ENCODE data around the gene CAB39L. TPM values are rescaled to one million over a fixed set of nuclear protein-coding genes. Genes with fewer than 3 reads are reported as not detected.

CAB39L gene
- polyA plus RNA-seq, 1 donor (not counting 4 experiments of a cell fraction or from before 2014, with no cell fraction given), result 10.1 TPM

- no peak overlapping the region for H3K27ac ChIP-seq (ENCODE audit: control insufficient read depth, insufficient read depth, low read length)
- no peak overlapping the region for H3K9ac ChIP-seq (ENCODE audit: control insufficient read depth, extremely low read depth, insufficient read depth, low read length)
- no peaks in the 10 kb centered on the region for H3K27me3 ChIP-seq (ENCODE audit: control insufficient read depth, extremely low read depth, insufficient read depth, low read length)
- no peaks in the 10 kb centered on the region for H3K9me1 ChIP-seq (ENCODE audit: control insufficient read depth, extremely low read depth, insufficient read depth, low read length)
- no peak overlapping the region for H2AFZ ChIP-seq (ENCODE audit: control insufficient read depth, low read length)
- no peaks in the 10 kb centered on the region for H3K79me2 ChIP-seq (ENCODE audit: control insufficient read depth, insufficient read depth, low read length)
- H3K9me3 ChIP-seq (ENCODE audit: control insufficient read depth, low read depth, low read length), result no peaks in the 10 kb centered on the region
- no peak for FAIRE-seq
- no peak overlapping the region for H3K4me3 ChIP-seq (ENCODE audit: control insufficient read depth in 2 of 3, extremely low read depth in 1 of 3, insufficient read depth in 2 of 3, low read depth in 1 of 3, low read length in 3 of 3)
- no peak for DNase-seq (ENCODE audit: low read depth, low spot score)
- H4K20me1 ChIP-seq (ENCODE audit: control insufficient read depth, extremely low read depth, insufficient read depth, low read length), result no peaks in the 10 kb centered on the region
- H3K4me2 ChIP-seq (ENCODE audit: control insufficient read depth, extremely low read depth, insufficient read depth, low read depth, low read length), result no peak overlapping the region
- dilution Hi-C loops (cut with MboI; ENCODE audit: extremely low pct_ligation_motif_present, low sequenced_read_pairs), result no loop called here
- no peaks in the 10 kb centered on the region for H3K4me1 ChIP-seq (ENCODE audit: control insufficient read depth, extremely low read depth, insufficient read depth, low read length)
- no peaks in the 10 kb centered on the region for H3K36me3 ChIP-seq (ENCODE audit: control insufficient read depth in 2 of 2, extremely low read depth in 1 of 2, insufficient read depth in 2 of 2, low read length in 2 of 2)
- TF ChIP-seq CTCF (optimal IDR thresholded peaks at IDR 0.05 in 1 of 3, IDR thresholded peaks at IDR 0.05 in 1 of 3, conservative IDR thresholded peaks at IDR 0.05 in 1 of 3; ENCODE audit: extremely low read depth in 1 of 3, insufficient read depth in 2 of 3, low read length in 3 of 3), result no peak
- TF ChIP-seq EZH2 (IDR thresholded peaks at IDR 0.05; ENCODE audit: low read length), result no peak
These were observed 26.7 kb downstream of the CAB39L start for GRCh38 chr13:49417161-49417560.

- H3K9me3 ChIP-seq (ENCODE audit: control insufficient read depth, low read depth, low read length), result no peaks in the 10 kb centered on the region
- H3K4me1 ChIP-seq (ENCODE audit: control insufficient read depth, extremely low read depth, insufficient read depth, low read length), result no peaks in the 10 kb centered on the region
- H3K27me3 ChIP-seq (ENCODE audit: control insufficient read depth, extremely low read depth, insufficient read depth, low read length), result no peaks in the 10 kb centered on the region
- H3K9ac ChIP-seq (ENCODE audit: control insufficient read depth, extremely low read depth, insufficient read depth, low read length), result no peak overlapping the region
- no peak overlapping the region for H3K27ac ChIP-seq (ENCODE audit: control insufficient read depth, insufficient read depth, low read length)
- dilution Hi-C loops (cut with MboI; ENCODE audit: extremely low pct_ligation_motif_present, low sequenced_read_pairs), result no loop called here
- FAIRE-seq (no peak), DNase-seq (ENCODE audit: low read depth, low spot score) (no peak)
- H3K36me3 ChIP-seq (ENCODE audit: control insufficient read depth in 2 of 2, extremely low read depth in 1 of 2, insufficient read depth in 2 of 2, low read length in 2 of 2), result no peaks in the 10 kb centered on the region
- H2AFZ ChIP-seq (ENCODE audit: control insufficient read depth, low read length), result no peak overlapping the region
- no peaks in the 10 kb centered on the region for H3K79me2 ChIP-seq (ENCODE audit: control insufficient read depth, insufficient read depth, low read length)
- H4K20me1 ChIP-seq (ENCODE audit: control insufficient read depth, extremely low read depth, insufficient read depth, low read length), result no peaks in the 10 kb centered on the region
- no peak overlapping the region for H3K4me2 ChIP-seq (ENCODE audit: control insufficient read depth, extremely low read depth, insufficient read depth, low read depth, low read length)
- TF ChIP-seq CTCF (optimal IDR thresholded peaks at IDR 0.05 in 1 of 3, IDR thresholded peaks at IDR 0.05 in 1 of 3, conservative IDR thresholded peaks at IDR 0.05 in 1 of 3; ENCODE audit: extremely low read depth in 1 of 3, insufficient read depth in 2 of 3, low read length in 3 of 3) (no peak), EZH2 (IDR thresholded peaks at IDR 0.05; ENCODE audit: low read length) (no peak)
- H3K9me1 ChIP-seq (ENCODE audit: control insufficient read depth, extremely low read depth, insufficient read depth, low read length), result no peaks in the 10 kb centered on the region
- H3K4me3 ChIP-seq (ENCODE audit: control insufficient read depth in 2 of 3, extremely low read depth in 1 of 3, insufficient read depth in 2 of 3, low read depth in 1 of 3, low read length in 3 of 3), result no peak overlapping the region
These were observed 31.1 kb downstream of the CAB39L start for GRCh38 chr13:49412749-49413148.

Measured in keratinocyte (primary cell).